Upper lobe of left lung (tissue), 6 donors: ENCODE results near the gene DCANP1. TPM values are rescaled to one million over a fixed set of nuclear protein-coding genes. Genes with fewer than 3 reads are reported as not detected.

Source experiments
- ATAC-seq, 2 donors: fragments of 200-7000 bp; cut with Tn5 transposase; one replicate each; pipeline ENCODE4 v1.9.1; 2022; ENCODE audit warnings: mild to moderate bottlenecking in 2 of 2, moderate library complexity in 2 of 2; ENCODE audit not compliant: low FRiP score in 2 of 2
- DNase-seq, 2 donors: peaks; one replicate each; pipeline ENCODE4 v3.0.0-alpha.2; 2019 to 2020
- H3K27ac ChIP-seq, 4 donors: fragments of 200-600 bp; sonication (generic); one replicate each; pipeline ENCODE4 v1.5.1; 2016 to 2019
- H3K27me3 ChIP-seq, 4 donors: fragments of 200-600 bp; sonication (generic); one replicate each; pipeline ENCODE4 v1.5.1; 2017 to 2019
- H3K36me3 ChIP-seq, 4 donors: fragments of 200-600 bp; sonication (generic); one replicate each; pipeline ENCODE4 v1.5.1; 2016 to 2019
- H3K4me1 ChIP-seq, 4 donors: fragments of 200-600 bp; sonication (generic); one replicate each; pipeline ENCODE4 v1.5.1; 2018 to 2019
- H3K4me3 ChIP-seq, 4 donors: fragments of 200-600 bp; sonication (generic); one replicate each; pipeline ENCODE4 v1.5.1; 2017 to 2019; ENCODE audit warnings: mild to moderate bottlenecking in 2 of 4, moderate library complexity in 1 of 4
- H3K9me3 ChIP-seq, 4 donors: fragments of 200-600 bp; sonication (generic); one replicate each; pipeline ENCODE4 v1.5.1; 2018 to 2019
- CTCF ChIP-seq, 6 experiments: fragments of 450-650 bp in 4 of 6; fragments of 200-600 bp in 2 of 6; sonication (generic) in 2 of 6; IDR thresholded peaks; one replicate each; pipeline ENCODE4 v1.5.1; 2016 to 2019; ENCODE audit warnings: antibody characterized with exemption in 6 of 6
- EP300 ChIP-seq, 4 donors: sonication (generic); formaldehyde crosslinking; IDR thresholded peaks; one replicate each; pipeline ENCODE4 v1.5.1; 2017; ENCODE audit warnings: antibody characterized with exemption in 4 of 4, control low read depth in 2 of 4
- POLR2A ChIP-seq, 4 donors: fragments of 450-650 bp; IDR thresholded peaks; one replicate each; pipeline ENCODE4 v1.5.1; 2016 to 2017; ENCODE audit warnings: antibody characterized with exemption in 4 of 4, mild to moderate bottlenecking in 2 of 4
- POLR2AphosphoS5 ChIP-seq, 2 donors: sonication (generic); formaldehyde crosslinking; IDR thresholded peaks; one replicate each; pipeline ENCODE4 v1.5.1; 2017; ENCODE audit warnings: antibody characterized with exemption in 2 of 2
- WGBS, 2 donors: methylation state at CpG; one replicate each; pipeline ENCODE4 v1.1.5; 2017 to 2018; 5-methylcytosine and 5-hydroxymethylcytosine counted together
- total RNA-seq, 6 donors: library from RNA; depleted of rRNA in 4 of 6; stranded (reverse); fragments of >200 nt in 4 of 6; gene quantifications; one replicate each; pipeline versions ENCODE4 v1.1.0 to v1.2.1, GENCODE V29; 2016 to 2021
- donor health status: DM: no; HTN: no; CAD: no; lungs with moderate emphysema.
- donor health status: DM: no; HTN: yes; CAD: no; lungs with severe emphysema.

The DCANP1 gene
- total RNA-seq, 6 donors from 2014 or later = 0.11 to 1.0 (median 0.27) TPM; not detected in 2

GRCh38 chr5:135449644-135450043, 2.5 kb upstream of the DCANP1 start:
- no peak overlapping the region for H3K4me3 ChIP-seq
- ATAC-seq (no peak), DNase-seq (peak in 1 of 2 donors; percentile 18)
- peaks cover 0 to 11% (median 3%) of the 10 kb centered on the region in 4 donors for H3K4me1 ChIP-seq
- no peaks in the 10 kb centered on the region for H3K27me3 ChIP-seq
- no peaks in the 10 kb centered on the region for H3K36me3 ChIP-seq
- no peak overlapping the region for H3K27ac ChIP-seq
- WGBS, 2 donors = 95% methylated on average over 8 to 11 of the region's 12 CpGs
- no peaks in the 10 kb centered on the region for H3K9me3 ChIP-seq
- TF ChIP-seq CTCF (IDR thresholded peaks at IDR 0.05) (no peak), POLR2A (IDR thresholded peaks at IDR 0.05) (no peak), EP300 (IDR thresholded peaks at IDR 0.05) (no peak), POLR2AphosphoS5 (IDR thresholded peaks at IDR 0.05) (no peak)

GRCh38 chr5:135448791-135449507, 1.8 kb upstream of the DCANP1 start:
- WGBS, 2 donors = 79 to 84% methylated on average over 8 to 9 of the region's 9 CpGs
- H3K4me1 ChIP-seq = peaks cover 0 to 15% (median 5%) of the 10 kb centered on the region in 4 donors
- ATAC-seq = no peak
- no peaks in the 10 kb centered on the region for H3K36me3 ChIP-seq
- TF ChIP-seq CTCF (IDR thresholded peaks at IDR 0.05) (no peak), EP300 (IDR thresholded peaks at IDR 0.05) (no peak), POLR2AphosphoS5 (IDR thresholded peaks at IDR 0.05) (no peak), POLR2A (IDR thresholded peaks at IDR 0.05) (no peak)
- DNase-seq = no peak
- H3K27me3 ChIP-seq = no peaks in the 10 kb centered on the region
- no peaks in the 10 kb centered on the region for H3K9me3 ChIP-seq
- no peak overlapping the region for H3K4me3 ChIP-seq
- H3K27ac ChIP-seq = no peak overlapping the region

GRCh38 chr5:135448071-135448739, 1.1 kb upstream of the DCANP1 start:
- TF ChIP-seq CTCF (IDR thresholded peaks at IDR 0.05) (no peak), POLR2AphosphoS5 (IDR thresholded peaks at IDR 0.05) (no peak), EP300 (IDR thresholded peaks at IDR 0.05) (no peak), POLR2A (IDR thresholded peaks at IDR 0.05) (no peak)
- H3K4me3 ChIP-seq = no peak overlapping the region
- H3K27ac ChIP-seq = no peak overlapping the region
- H3K27me3 ChIP-seq = no peaks in the 10 kb centered on the region
- WGBS, 2 donors = 64 to 71% methylated on average over 8 to 9 of the region's 9 CpGs
- ATAC-seq (no peak), DNase-seq (no peak)
- H3K36me3 ChIP-seq = no peaks in the 10 kb centered on the region
- H3K4me1 ChIP-seq = peaks cover 0 to 15% (median 9%) of the 10 kb centered on the region in 4 donors
- H3K9me3 ChIP-seq = no peaks in the 10 kb centered on the region

GRCh38 chr5:135446615-135447014, 533 bp downstream of the DCANP1 start:
- WGBS, 2 donors = 88 to 90% methylated on average over 6 to 7 of the region's 7 CpGs
- Histone ChIP-seq H3K4me1 (peaks cover 0 to 15% (median 10%) of the 10 kb centered on the region in 4 donors), H3K36me3 (no peaks in the 10 kb centered on the region), H3K27me3 (no peaks in the 10 kb centered on the region), H3K4me3 (no peak overlapping the region), H3K9me3 (no peaks in the 10 kb centered on the region), H3K27ac (no peak overlapping the region)
- ATAC-seq = no peak
- TF ChIP-seq POLR2A (IDR thresholded peaks at IDR 0.05) (no peak), POLR2AphosphoS5 (IDR thresholded peaks at IDR 0.05) (no peak), CTCF (IDR thresholded peaks at IDR 0.05) (no peak), EP300 (IDR thresholded peaks at IDR 0.05) (no peak)
- DNase-seq = no peak
